Muscle of back (tissue), 11 donors: ENCODE measurements around the gene ACACA. TPM values are rescaled to one million over a fixed set of nuclear protein-coding genes. Genes with fewer than 3 reads are reported as not detected.

Source experiments
- DNase-seq, 3 donors: peaks; one replicate each; pipeline versions ENCODE4 v3.0.0 to v3.0.0-alpha.2; 2013
- polyA plus RNA-seq, 10 donors: library from polyadenylated mRNA; unstranded; fragments of 120-200 nt; gene quantifications; one replicate each; pipeline ENCODE4 v1.2.1, GENCODE V29; 2013; ENCODE audit not compliant: insufficient read length in 10 of 10

The ACACA gene
- polyA plus RNA-seq, 10 donors = 19.5 to 37.2 (median 28.1) TPM

GRCh38 chr17:37037590-37038155, 369.0 kb downstream of the ACACA start:
- DNase-seq = no peak

Other genes with a start within 250 kb of the ACACA start
- under 1 TPM in 6 of 10 donors, not detected in 4; 0.07 to 0.22 (median 0.16) TPM for gene C17orf78, start 30.9 kb downstream of the ACACA start, polyA plus RNA-seq
- 10 to 100 TPM; 16.2 to 24.0 (median 20.4) TPM for gene TADA2A, start 50 bp upstream of the ACACA start, polyA plus RNA-seq
- 10 to 100 TPM in 7 of 10 donors, 1 to 10 TPM in 3; 9.0 to 15.2 (median 11.0) TPM for gene DUSP14, start 83.1 kb upstream of the ACACA start, polyA plus RNA-seq
- gene SYNRG, start 202.6 kb upstream of the ACACA start, polyA plus RNA-seq = 10 to 100 TPM; 20.4 to 34.2 (median 26.1) TPM
- gene DDX52, start 236.6 kb upstream of the ACACA start, polyA plus RNA-seq = 10 to 100 TPM; 14.3 to 25.6 (median 18.8) TPM